ENCODE results near the gene SMARCC1. TPM values are rescaled to one million over a fixed set of nuclear protein-coding genes. Genes with fewer than 3 reads are reported as not detected.

The SMARCC1 gene
- total RNA-seq, 4 donors from 2014 or later = 38.5 to 54.2 (median 42.9) TPM

DNA sequence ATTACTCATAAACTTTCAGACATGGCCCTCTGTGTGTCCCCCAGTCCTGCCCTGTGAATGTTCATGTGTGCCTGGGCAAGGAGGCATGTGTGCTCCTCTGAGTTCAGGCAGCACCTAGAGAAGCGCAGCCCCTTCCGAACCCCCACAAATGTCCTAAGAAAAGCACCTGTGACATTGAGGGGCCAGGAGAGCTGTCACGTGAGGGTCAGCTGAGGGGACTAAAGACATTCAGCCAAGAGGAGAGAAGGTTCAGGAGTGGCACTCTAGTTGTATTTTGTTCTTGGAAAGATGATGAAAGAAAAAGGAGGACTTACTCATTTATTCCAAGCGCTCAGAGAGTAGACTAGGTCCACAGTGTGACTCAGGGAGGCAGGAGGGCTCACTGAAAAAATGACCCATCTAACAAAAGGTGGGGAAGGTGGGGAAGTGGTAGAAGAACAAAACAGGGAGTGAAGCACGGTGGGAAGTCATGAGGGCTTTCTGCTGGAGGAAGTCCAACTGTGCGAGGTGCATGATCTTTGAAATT lies 240.0 kb downstream of the SMARCC1 start:
- intact Hi-C loops (cut with DNase I; ENCODE audit: low total_unique reads) = no loop called here
- WGBS, 2 donors = 70 to 75% methylated on average over 6 of the region's 6 CpGs
- DNase-seq (ENCODE audit: low spot score in 2 of 2) = no peak
- TF ChIP-seq POLR2A (IDR thresholded peaks at IDR 0.05) (no peak), CTCF (IDR thresholded peaks at IDR 0.05) (no peak)
- H3K4me3 ChIP-seq (ENCODE audit: low read depth, poor library complexity, severe bottlenecking) = no peak overlapping the region

DNA sequence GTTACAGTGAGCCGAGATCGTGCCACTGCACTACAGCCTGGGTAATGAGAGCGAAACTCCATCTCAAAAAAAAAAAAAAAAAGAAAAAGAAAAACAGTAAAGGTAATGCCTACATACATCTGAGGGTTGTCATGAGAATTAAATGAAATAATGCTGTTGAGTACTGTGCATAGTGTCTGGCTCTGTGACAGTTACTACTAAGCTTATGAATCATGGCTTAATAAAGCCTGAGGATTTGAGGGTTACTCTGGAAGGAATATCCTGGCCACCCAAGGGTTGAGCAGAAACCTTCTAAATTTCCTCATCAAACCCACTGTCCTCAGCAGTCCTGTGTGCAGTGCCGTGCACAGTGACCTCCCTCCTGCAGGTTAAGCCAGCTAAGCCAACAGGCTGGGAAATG lies 241.4 kb downstream of the SMARCC1 start:
- H3K4me3 ChIP-seq (ENCODE audit: low read depth, poor library complexity, severe bottlenecking) = no peak overlapping the region
- TF ChIP-seq CTCF (IDR thresholded peaks at IDR 0.05) = no peak
- TF ChIP-seq POLR2A (IDR thresholded peaks at IDR 0.05) = no peak
- intact Hi-C loops (cut with DNase I; ENCODE audit: low total_unique reads) = no loop called here
- no peak for DNase-seq (ENCODE audit: low spot score in 2 of 2)
- 87 to 93% methylated on average over 4 of the region's 4 CpGs for WGBS, 2 donors

- intact Hi-C loops (cut with DNase I; ENCODE audit: low total_unique reads) = no loop called here
- no peak overlapping the region for H3K4me3 ChIP-seq (ENCODE audit: low read depth, poor library complexity, severe bottlenecking)
- no peak for TF ChIP-seq CTCF (IDR thresholded peaks at IDR 0.05)
- TF ChIP-seq POLR2A (IDR thresholded peaks at IDR 0.05) = no peak
- DNase-seq (ENCODE audit: low spot score in 2 of 2) = no peak
- WGBS, 2 donors = 87 to 96% methylated on average over 6 of the region's 6 CpGs
These were observed 244.7 kb downstream of the SMARCC1 start for GRCh38 chr3:47536967-47537366.

GRCh38 chr3:47536221-47536891 lies 245.3 kb downstream of the SMARCC1 start:
- H3K4me3 ChIP-seq (ENCODE audit: low read depth, poor library complexity, severe bottlenecking) = no peak overlapping the region
- intact Hi-C loops (cut with DNase I; ENCODE audit: low total_unique reads) = no loop called here
- TF ChIP-seq CTCF (IDR thresholded peaks at IDR 0.05) (no peak), POLR2A (IDR thresholded peaks at IDR 0.05) (no peak)
- no peak for DNase-seq (ENCODE audit: low spot score in 2 of 2)
- WGBS, 2 donors = 93 to 95% methylated on average over 19 of the region's 19 CpGs

Other genes with a start within 250 kb of the SMARCC1 start
- gene CSPG5, start 203.0 kb downstream of the SMARCC1 start, total RNA-seq = 1 to 10 TPM in 1 of 4 donors, under 1 TPM in 3; 0.30 to 3.2 (median 0.96) TPM
- 10 to 100 TPM; 59.0 to 81.0 (median 66.7) TPM for gene DHX30, start 21.2 kb upstream of the SMARCC1 start, total RNA-seq
- gene MAP4, start 234.5 kb upstream of the SMARCC1 start, total RNA-seq = 100 to 1,000 TPM; 102 to 161 (median 126) TPM